Fibroblast of skin of left biceps (primary cell): ENCODE measurements around the gene KCNC1.
A peak's percentile ranks its signal among the peaks of the same experiment; 100 is the strongest.

ENCODE experiments used
- DNase-seq, 2 experiments: peaks; one replicate each; pipeline ENCODE4 v3.0.0-alpha.2; 2013; ENCODE audit warnings: low read depth in 2 of 2

KCNC1 gene

GRCh38 chr11:17734418-17734911 lies at the start of gene KCNC1:
TSS of gene KCNC1 (plus strand) at chr11:17734781. CDS start at chr11:17736003, 1,222 bp downstream.
- DNase-seq: no peak

DNA sequence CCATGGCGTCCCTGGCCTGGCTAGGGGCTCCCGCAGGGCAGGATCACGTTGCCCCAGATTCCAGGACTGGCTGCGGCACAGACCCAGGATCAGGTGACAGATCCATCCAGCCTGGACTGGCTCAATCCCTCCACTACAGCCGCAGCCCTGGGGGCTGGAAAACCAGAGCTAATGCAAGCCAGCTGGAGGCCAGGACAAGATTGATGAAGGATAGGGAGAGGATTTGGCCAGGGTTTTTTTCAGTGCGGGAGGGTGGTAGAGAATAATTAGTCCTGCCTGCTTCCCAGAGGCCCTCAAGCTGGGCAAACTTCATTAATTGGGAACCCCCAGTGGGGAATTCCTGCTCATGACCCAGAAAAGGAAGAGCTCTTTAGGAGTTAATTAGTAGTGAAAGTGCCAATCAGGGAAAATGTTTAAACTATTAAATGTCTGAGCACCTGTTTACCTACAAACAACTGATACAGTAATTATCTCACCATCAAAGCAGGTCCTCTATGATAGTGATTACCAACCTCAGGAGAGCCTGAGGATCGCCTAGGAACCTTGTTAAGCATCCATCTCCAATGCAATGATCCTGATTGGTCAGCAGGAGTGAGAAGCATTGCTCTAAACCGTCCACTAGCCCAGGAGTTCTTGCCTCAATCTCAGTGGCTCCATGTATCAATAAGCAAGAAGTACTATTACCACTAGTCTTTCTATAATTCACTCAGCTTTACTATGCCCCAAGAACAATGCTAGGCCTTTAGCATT lies 48.2 kb upstream of the KCNC1 start:
- DNase-seq: no peak

DNA sequence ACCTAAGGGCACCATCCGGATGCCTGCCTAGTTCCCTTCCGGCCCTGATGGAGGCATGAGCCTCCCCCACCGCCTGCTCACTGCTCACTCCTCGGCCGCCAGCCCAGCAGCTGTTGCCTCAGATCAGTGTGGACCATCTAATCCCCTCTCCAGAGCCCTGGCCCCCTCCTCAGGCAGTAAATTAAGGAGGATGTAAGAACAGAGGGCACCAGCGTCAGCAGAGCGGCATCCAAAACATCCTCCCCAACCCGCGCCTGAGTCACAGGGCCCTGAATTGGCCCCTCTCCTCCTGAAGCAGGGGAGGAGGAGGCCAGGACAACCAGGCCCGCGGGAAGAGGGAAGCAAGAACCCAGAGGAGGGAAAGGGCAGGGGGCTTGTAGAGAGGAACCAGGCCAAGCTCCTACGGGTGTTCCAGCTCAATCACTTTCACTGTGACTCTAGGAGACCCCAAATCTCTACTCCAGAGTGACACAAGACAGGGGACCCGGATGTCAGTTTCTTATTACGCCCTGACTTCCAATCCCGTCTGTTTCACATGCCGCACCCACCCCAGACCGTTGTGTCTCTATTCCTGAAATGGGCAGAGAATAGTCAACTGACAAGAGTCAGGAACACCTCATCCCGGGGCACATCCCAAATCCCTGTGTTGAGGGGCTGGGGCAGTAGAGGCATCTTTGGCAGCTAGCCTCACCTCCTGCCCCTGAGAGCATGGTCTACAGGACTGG lies 46.5 kb upstream of the KCNC1 start:
- no peak for DNase-seq

- DNase-seq: no peak
Observed at GRCh38 chr11:17691550-17691949, 43.0 kb upstream of the KCNC1 start.

GRCh38 chr11:17691976-17692375 lies 42.6 kb upstream of the KCNC1 start:
- DNase-seq: no peak

DNA sequence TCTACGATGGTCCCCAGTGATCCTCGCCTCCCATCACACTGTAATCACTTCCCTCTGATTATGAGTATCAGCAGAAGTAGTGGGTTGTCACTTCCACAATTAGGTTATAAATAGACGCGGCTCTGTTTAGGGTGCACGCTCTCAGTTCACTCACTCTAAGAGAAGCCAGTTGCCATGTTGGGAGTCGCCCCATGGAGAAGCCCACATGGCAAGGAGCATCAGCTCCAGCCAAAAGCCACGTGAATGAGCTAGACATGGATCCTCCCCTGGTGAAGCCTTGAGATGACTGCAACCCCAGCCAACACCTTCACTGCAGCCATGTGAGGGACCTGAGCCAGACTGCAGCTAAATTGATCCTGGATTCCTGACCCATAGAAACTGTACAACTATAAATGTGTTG lies 41.6 kb upstream of the KCNC1 start:
- DNase-seq: no peak

DNA sequence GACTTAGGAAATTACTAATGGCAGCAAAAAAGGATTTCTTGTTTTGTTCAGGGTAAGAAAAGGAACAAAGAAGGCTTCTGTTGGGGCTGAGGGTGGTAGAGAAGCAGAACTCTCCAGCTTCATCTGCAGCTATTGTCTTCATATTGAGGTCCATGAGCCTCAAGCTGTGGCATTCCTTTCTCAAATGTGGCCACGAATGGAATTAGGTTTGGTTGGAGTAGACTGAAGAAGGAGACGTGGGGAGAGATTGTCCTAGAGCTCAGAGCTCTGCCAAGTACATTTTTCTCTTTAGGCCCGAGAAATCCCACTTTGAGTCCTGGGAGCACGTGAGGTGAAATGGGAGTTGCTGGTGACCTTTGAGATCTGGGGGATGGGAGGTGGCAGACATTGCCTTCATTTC lies 41.0 kb upstream of the KCNC1 start:
- no peak for DNase-seq

DNA sequence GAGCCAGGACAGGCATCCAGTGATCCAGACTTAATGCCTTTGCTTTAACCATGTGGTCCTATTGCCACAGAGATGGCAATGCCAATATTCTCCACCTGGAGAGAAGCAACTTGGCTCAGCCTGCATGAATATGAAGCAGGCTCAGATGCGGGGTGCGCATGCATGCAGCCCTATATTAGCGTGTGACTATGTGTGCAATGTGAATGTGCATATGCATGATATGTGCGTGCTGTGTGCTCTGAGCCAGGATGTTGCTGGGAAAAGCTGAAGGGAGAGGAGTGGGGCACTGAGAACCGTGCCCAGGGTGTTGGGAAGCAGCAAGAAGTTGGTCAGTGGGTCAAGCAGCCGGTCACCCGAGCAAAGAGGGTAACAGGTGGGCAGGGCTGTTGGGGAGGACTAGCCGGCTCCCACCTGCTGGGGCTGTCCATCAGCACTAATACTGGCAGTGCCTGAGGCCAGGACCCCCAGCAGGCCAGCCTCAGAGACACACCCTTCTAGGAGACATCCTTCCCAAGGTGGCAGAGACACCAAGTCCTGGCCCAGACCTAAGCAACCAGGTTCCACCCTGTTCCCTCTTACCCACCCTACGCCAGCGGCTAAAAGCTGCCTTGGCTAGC lies 40.0 kb upstream of the KCNC1 start:
- DNase-seq: no peak

DNA sequence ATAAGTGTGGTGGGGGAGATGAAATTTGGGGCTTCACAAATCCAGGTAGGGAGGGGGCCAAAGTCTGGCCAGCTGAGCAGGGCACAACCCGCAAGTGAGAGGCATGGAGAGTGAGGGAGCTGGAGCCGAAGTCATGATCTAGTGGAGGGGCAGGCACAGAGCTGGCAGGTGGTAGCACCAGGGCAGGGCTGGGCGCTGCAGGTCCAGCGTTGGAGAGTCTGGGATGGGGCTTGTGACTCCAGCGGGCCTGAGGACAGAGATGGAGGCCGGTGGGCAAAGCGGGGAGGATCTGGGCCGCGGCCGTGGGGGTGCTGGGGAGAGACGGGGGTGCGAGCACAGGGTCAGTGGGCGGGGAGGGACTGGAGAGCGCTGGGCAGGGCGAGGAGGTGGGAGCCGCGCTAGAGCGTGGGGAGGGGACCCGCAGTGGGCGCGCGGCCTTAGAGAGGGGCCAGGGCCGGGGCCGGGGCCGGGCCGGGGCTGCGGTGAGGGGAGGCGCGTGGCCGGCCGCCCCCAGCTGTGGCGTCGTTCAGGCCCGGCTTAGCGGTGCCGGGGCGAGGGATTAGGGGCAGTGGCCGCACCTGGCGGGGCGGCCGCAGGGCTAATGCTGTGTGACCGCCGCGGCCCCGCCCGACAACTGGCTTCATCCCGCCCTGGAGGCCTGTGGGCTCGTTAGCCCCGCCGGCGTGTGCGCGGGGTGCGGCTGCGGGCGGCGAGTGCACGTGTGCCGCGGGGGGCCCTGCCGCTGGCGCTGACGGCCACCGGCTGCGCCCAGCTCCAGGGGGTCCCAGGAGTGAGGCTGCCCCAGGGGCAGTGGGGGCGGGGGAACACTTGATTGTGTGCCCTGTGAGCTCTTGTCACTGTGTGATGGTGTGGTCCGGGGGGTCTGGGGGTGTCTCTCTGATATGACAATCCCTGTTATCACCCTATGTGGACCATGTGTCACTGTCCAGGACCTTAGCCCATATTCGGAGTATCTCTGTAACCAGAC lies 38.8 kb upstream of the KCNC1 start:
- no peak for DNase-seq

- no peak for DNase-seq
Observed at GRCh38 chr11:17696741-17697140, 37.8 kb upstream of the KCNC1 start.

DNA sequence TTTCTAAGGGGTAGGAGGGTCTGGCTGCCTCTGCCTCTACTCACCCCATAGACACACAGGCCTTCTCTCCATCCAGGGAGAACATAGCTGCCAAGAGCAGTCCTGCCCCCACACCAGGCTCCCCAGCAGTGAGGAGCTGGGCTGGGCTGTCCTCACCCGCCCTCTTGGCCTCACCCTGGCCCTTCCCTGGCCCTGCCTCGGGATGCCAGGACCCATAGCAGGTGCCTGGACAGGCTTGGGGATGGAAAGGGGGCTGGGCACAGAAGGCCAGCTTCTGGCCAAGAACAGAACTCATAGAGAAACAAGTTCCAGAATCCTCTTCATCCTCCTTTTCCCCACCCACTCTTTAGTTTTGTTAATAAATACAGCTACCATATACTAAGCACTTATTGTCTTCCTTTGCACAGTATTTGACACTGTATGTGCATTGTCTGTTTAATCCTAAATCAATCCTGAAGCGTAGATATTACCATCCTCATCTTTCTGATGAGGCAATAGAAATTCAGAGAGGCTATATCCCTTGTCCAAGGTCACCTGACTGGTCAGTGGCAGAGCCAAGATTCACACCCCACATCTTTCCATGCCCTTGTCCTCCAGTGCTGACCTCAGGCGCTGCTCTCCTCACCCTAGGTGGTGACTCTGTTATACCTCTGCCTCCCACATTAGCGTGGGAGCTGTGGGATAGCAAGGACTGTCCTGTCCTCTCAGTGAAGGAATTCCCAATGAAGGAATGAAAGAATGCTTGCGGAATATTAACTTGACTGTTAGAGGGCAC lies 37.2 kb upstream of the KCNC1 start:
- DNase-seq: no peak

DNA sequence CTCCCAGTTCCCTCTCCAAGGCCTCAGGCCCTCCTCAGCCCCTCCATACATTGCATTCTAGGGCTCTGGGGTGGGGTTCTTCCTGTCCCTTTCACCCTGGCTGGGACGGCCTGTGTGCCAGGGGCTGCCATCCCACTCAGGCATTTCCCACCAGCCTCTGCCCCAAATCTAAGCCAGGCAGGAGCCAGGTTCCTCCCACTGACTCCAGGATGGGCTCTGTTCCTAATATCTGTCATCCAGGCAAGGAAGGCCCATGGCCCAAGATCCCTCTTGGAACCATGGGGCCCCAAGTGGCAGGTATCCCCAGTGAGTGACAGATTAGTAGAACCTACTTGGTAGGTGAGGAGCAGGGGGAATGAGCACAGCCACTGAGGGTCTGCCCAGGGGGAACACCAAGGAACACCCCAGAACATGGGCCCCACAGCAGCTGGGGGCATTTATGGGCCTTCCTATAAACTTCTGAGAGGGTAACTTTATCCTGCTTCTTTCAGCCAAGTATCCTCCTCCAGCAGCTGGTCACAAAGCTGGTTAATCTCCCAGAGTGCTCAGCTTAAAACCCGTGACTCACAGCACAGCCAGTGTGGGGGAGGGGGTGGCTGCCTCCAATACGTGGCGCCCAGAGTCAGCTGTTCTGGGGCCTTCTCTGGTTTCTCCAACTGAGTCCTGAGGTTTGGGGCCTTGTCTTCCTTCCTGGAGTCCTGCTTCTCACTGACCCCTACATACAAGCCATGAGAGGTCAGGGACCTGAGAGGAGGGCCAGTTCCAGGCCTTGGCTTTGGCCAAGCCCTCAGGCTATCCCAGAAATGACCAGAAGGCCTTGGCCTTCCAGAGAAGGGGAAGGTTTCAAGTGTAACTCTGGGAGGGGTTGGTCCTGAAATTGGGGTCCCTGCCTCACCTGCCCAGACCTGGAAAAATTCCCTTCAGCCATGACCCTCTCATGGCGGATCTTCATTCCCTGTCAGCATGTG lies 35.1 kb upstream of the KCNC1 start:
- peak in 1 of 2 experiments; percentile 6 for DNase-seq

DNA sequence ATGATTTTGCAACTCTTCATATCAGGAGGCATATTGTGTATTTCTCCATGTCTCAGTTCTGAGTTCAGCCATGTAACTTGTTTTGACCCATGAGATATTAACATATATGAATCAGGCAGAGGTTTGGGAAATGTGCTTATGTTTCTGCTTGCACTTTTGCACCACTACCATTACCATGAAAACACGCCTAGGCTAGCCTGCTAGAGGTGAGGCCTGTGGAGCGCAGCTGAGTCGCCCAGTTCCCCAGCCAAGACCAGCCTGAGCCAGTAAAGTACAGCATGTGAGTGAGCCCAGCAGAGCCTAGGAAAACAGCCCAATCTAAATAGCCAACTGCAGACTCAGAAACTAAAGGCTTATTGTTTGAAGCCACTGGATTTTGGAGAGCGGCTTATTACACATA lies 33.6 kb upstream of the KCNC1 start:
- DNase-seq: no peak

DNA sequence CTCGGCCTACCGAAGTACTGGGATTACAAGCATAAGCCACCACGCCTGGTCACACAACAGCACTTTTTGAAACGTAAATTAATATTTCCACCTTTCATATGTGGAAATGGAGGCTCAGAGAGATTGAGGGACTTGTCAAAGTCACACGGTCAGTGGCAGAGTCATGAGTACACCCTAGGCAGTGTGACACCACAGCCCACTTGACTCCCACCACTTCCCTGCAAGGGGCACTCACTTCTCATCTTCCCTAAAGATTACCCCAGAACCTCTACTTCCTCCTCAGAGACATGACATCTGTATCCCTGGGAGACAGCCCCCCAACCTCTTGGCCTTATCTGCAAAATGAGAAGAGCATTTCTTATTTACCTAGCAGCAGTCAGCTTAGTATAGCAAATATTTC lies 31.7 kb upstream of the KCNC1 start:
- DNase-seq: no peak

DNA sequence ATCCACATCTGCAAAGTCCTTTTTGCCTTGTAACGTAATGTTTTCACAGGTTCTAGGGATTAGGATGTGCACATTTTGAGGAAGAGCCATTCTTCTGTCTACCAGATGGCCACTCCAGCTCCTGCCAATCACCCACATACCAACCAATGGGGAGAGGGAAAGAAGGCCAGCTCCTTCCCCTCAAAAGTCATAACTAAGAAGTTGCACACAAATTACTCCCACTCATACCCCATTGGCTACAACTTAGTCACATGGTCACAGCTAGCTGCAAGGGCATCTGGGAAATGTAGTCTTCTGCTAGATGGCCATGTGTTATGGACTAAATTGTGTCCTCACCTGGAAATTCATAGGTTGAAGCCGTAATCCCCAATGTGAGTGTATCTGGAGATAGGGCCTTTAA lies 30.6 kb upstream of the KCNC1 start:
- DNase-seq: no peak

- DNase-seq: no peak
Observed at GRCh38 chr11:17707830-17708229, 26.8 kb upstream of the KCNC1 start.

DNA sequence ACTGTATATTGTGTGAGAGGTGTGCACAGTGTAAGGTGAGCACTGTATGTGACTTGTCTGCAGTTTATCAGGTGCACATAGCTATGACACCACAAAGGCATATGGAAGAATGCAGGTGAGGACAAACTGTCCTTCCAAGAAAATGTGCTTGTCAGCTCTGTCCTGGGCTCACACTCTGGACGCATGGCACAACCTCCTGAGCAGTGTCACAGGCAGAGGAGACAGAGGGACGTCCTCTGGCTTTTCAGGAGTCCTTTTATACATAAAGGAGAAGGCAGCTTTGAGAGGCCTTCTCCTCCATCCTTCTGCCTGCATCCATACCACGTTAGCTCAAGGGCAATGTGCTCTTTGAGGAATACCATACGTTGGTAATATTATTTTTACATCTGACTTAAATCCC lies 22.7 kb upstream of the KCNC1 start:
- no peak for DNase-seq

- DNase-seq: no peak
Observed at GRCh38 chr11:17713851-17714250, 20.7 kb upstream of the KCNC1 start.

DNA sequence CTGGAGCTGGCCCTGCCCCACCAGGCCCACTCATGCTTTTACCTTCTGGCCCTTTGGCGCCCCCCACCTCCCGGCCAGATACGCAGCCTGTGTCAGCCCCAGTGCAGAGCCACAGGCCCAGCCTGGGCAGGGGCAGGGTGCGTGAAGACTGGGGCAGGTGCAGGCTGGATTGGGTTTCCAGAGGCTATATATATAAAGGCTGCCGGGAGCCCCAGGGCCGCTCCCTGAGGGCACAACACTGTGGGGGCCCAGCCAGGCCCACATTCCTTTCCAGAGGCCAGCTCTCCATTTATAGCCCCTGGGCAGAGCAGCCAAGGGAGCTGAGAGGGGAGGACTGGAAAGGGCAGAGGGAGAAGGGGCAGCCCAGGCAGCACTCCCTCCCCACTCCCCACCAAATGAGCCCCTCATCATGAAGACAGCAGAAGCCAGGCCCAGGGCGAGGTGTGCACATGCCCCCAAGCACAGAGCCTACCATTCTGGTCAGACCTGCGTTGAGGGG lies 20.2 kb upstream of the KCNC1 start:
- DNase-seq: no peak
